OCI-LY1 (cell line): ENCODE measurements around the gene KLHL6.

Experiments
- H2AFZ ChIP-seq: fragments of 200-600 bp; sonication (generic), shearing (Covaris generic); 2 replicates; pipeline ENCODE4 v1.6.0; 2014; ENCODE audit warnings: antibody characterized with exemption, mild to moderate bottlenecking, low read length
- H3F3A ChIP-seq: fragments of 200-600 bp; sonication (generic), shearing (Covaris generic); 2 replicates; pipeline ENCODE4 v1.6.0; 2014; ENCODE audit warnings: mild to moderate bottlenecking, antibody characterized with exemption, low read length, moderate library complexity; ENCODE audit not compliant: insufficient read depth
- H3K27ac ChIP-seq: fragments of 200-600 bp; sonication (generic); 2 replicates; pipeline ENCODE4 v1.5.1; 2014; ENCODE audit warnings: low read length, mixed run types, mild to moderate bottlenecking, low read depth; ENCODE audit not compliant: poor library complexity, severe bottlenecking
- H3K27me3 ChIP-seq: fragments of 200-600 bp; sonication (generic); 2 replicates; pipeline ENCODE4 v1.6.0; 2014; ENCODE audit warnings: antibody characterized with exemption, mild to moderate bottlenecking, low read length, moderate library complexity; ENCODE audit not compliant: insufficient read depth
- H3K36me3 ChIP-seq: fragments of 200-600 bp; sonication (generic); 2 replicates; pipeline ENCODE4 v1.6.1; 2014; ENCODE audit warnings: mild to moderate bottlenecking, antibody characterized with exemption, low read length, moderate library complexity, mixed read lengths; ENCODE audit not compliant: insufficient read depth
- H3K4me1 ChIP-seq: fragments of 200-600 bp; sonication (generic); 2 replicates; pipeline ENCODE4 v1.5.1; 2014; ENCODE audit warnings: mild to moderate bottlenecking, low read length, moderate library complexity; ENCODE audit not compliant: insufficient read depth, severe bottlenecking
- H3K4me2 ChIP-seq: fragments of 200-600 bp; sonication (generic), shearing (Covaris generic); 2 replicates; pipeline ENCODE4 v1.6.1; 2014; ENCODE audit warnings: low read length
- H3K4me3 ChIP-seq: fragments of 200-600 bp; sonication (generic); 2 replicates; pipeline ENCODE4 v1.5.1; 2014; ENCODE audit warnings: low read length, low read depth, mild to moderate bottlenecking, mixed read lengths; ENCODE audit not compliant: poor library complexity, severe bottlenecking
- H3K79me2 ChIP-seq: fragments of 200-600 bp; shearing (Covaris generic); 2 replicates; pipeline ENCODE4 v1.6.1; 2016; ENCODE audit warnings: mixed run types, low read length, mixed read lengths; ENCODE audit not compliant: insufficient read depth
- H3K9ac ChIP-seq: fragments of 200-600 bp; sonication (generic), shearing (Covaris generic); 2 replicates; pipeline ENCODE4 v1.6.1; 2014; ENCODE audit warnings: mild to moderate bottlenecking, low read length, mixed read lengths
- H3K9me2 ChIP-seq: fragments of 200-600 bp; sonication (generic), shearing (Covaris generic); 2 replicates; pipeline ENCODE4 v1.6.1; 2014; ENCODE audit warnings: low read depth, mild to moderate bottlenecking, low read length, mixed read lengths
- H3K9me3 ChIP-seq: fragments of 200-600 bp; shearing (Covaris generic); 2 replicates; pipeline ENCODE4 v1.6.1; 2014; ENCODE audit warnings: low read length, mixed read lengths
- H4K20me1 ChIP-seq: fragments of 200-600 bp; sonication (generic), shearing (Covaris generic); 2 replicates; pipeline ENCODE4 v1.6.0; 2016; ENCODE audit warnings: mild to moderate bottlenecking, low read length; ENCODE audit not compliant: insufficient read depth
- CTCF ChIP-seq: fragments of 200-600 bp; sonication (generic), shearing (Covaris generic); IDR thresholded peaks from 2 replicates; pipeline ENCODE4 v1.5.1; 2017; ENCODE audit warnings: mild to moderate bottlenecking, antibody characterized with exemption, low read length, moderate library complexity, mixed read lengths
- EZH2 ChIP-seq: fragments of 200-600 bp; sonication (generic), shearing (Covaris generic); IDR thresholded peaks from 2 replicates; pipeline ENCODE4 v1.8.0; 2017; ENCODE audit warnings: borderline replicate concordance, mixed run types, mild to moderate bottlenecking, antibody characterized with exemption, low read length, moderate library complexity, mixed read lengths

The KLHL6 gene

DNA sequence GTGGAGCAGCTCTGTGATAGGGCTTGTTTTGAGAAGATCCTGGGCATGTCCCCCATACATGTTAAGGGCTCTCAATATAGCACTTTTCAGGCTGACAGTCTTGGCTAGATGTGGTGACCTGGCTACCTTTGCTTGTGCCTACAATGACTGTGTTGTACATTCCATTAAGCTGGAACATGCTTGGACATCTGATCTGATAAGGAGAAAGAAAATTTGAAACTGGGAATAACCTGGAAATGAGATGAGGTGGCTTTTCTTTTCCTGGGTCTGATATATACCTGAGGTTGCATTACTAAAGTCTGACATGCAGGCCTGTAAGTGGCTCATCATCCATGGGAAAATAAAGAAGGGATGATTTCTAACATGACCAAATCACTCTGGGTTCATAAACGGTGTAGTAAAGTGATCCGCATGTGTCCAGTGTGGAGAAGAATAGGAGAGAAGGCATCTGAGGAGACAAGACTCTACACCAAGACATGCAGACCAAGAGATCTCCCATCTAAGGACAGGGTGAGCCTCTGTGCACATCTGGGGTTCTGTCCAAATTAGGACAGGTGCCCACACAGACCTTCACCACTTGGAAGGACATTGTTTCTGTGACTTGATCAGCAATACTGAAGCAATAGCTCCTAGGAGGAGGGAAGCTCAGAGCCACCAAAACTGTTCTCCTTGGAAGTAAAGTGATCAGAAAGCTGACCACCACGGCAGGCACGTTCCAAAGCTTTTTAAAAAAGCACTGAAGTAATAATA lies 62.0 kb downstream of the KLHL6 start:
- Histone ChIP-seq H3K27me3 (no peaks in the 10 kb centered on the region), H3K79me2 (no peaks in the 10 kb centered on the region), H3K9ac (no peak overlapping the region), H3K9me3 (no peaks in the 10 kb centered on the region), H3K36me3 (peaks cover 98% of the 10 kb centered on the region), H3K4me2 (no peak overlapping the region), H3K9me2 (no peaks in the 10 kb centered on the region), H3K4me3 (no peak overlapping the region), H4K20me1 (no peaks in the 10 kb centered on the region), H2AFZ (no peak overlapping the region), H3K27ac (no peak overlapping the region), H3K4me1 (peaks cover 9% of the 10 kb centered on the region), H3F3A (no peaks in the 10 kb centered on the region; the same call in 1 of the 2 replicates)
- no peak for TF ChIP-seq CTCF
- no peak for TF ChIP-seq EZH2

GRCh38 chr3:183492849-183493179 lies 62.7 kb downstream of the KLHL6 start:
- Histone ChIP-seq H3K9me2 (no peaks in the 10 kb centered on the region), H3K9me3 (no peaks in the 10 kb centered on the region), H3F3A (no peaks in the 10 kb centered on the region; the same call in 1 of the 2 replicates), H4K20me1 (no peaks in the 10 kb centered on the region), H3K4me3 (no peak overlapping the region), H3K27ac (no peak overlapping the region), H3K27me3 (no peaks in the 10 kb centered on the region), H3K9ac (no peak overlapping the region), H3K36me3 (peaks cover 99% of the 10 kb centered on the region), H3K79me2 (no peaks in the 10 kb centered on the region), H2AFZ (no peak overlapping the region), H3K4me2 (no peak overlapping the region), H3K4me1 (peaks cover 16% of the 10 kb centered on the region)
- no peak for TF ChIP-seq CTCF
- TF ChIP-seq EZH2 = no peak

GRCh38 chr3:183491923-183492848 lies 63.3 kb downstream of the KLHL6 start:
- peaks cover 22% of the 10 kb centered on the region for H3K4me1 ChIP-seq
- no peaks in the 10 kb centered on the region for H3K9me3 ChIP-seq
- no peak overlapping the region for H3K4me2 ChIP-seq
- TF ChIP-seq EZH2 = no peak
- H3F3A ChIP-seq = no peaks in the 10 kb centered on the region; the same call in 1 of the 2 replicates
- no peaks in the 10 kb centered on the region for H4K20me1 ChIP-seq
- H3K79me2 ChIP-seq = no peaks in the 10 kb centered on the region
- H3K4me3 ChIP-seq = no peak overlapping the region
- no peaks in the 10 kb centered on the region for H3K9me2 ChIP-seq
- H2AFZ ChIP-seq = no peak overlapping the region
- H3K36me3 ChIP-seq = peaks cover 96% of the 10 kb centered on the region
- no peak overlapping the region for H3K9ac ChIP-seq
- no peaks in the 10 kb centered on the region for H3K27me3 ChIP-seq
- no peak overlapping the region for H3K27ac ChIP-seq
